NCI-H1092 (cell line): ENCODE measurements around the gene PRKD3.
"Not testable (repeated sequence)": the region's sequence is repeated elsewhere in the genome, so short reads cannot be mapped to it uniquely, and the experiment has no call there.

Experiments
- DNase-seq: peaks from one replicate; lab custom pipeline; 2025; lab: John Stamatoyannopoulos, UW

Gene PRKD3

GRCh38 chr2:37316181-37316580, 8.5 kb downstream of the PRKD3 start:
- DNase-seq = no peak

GRCh38 chr2:37315364-37315763, 9.3 kb downstream of the PRKD3 start:
- DNase-seq = no peak

- DNase-seq = no peak
Measured at GRCh38 chr2:37307500-37307899, 17.1 kb downstream of the PRKD3 start.

GRCh38 chr2:37306024-37306423, 18.6 kb downstream of the PRKD3 start:
- DNase-seq = peak; percentile 11

- DNase-seq = no peak
Measured at GRCh38 chr2:37302701-37303252, 21.9 kb downstream of the PRKD3 start.

- no peak for DNase-seq
Measured at GRCh38 chr2:37301408-37301807, 23.2 kb downstream of the PRKD3 start.

- no peak for DNase-seq
Measured at GRCh38 chr2:37300578-37300977, 24.1 kb downstream of the PRKD3 start.

GRCh38 chr2:37300146-37300545, 24.5 kb downstream of the PRKD3 start:
- DNase-seq = no peak

- DNase-seq = no peak
Measured at GRCh38 chr2:37297632-37298031, 27.0 kb downstream of the PRKD3 start.

- no peak for DNase-seq
Measured at GRCh38 chr2:37295469-37296073, 29.1 kb downstream of the PRKD3 start.

GRCh38 chr2:37294858-37295257, 29.8 kb downstream of the PRKD3 start:
- DNase-seq = not testable (repeated sequence)

GRCh38 chr2:37291680-37292079, 33.0 kb downstream of the PRKD3 start:
- no peak for DNase-seq

GRCh38 chr2:37287966-37288365, 36.7 kb downstream of the PRKD3 start:
- no peak for DNase-seq

GRCh38 chr2:37284381-37284780, 40.3 kb downstream of the PRKD3 start:
- no peak for DNase-seq

- DNase-seq = no peak
Measured at GRCh38 chr2:37283207-37283606, 41.4 kb downstream of the PRKD3 start.

- DNase-seq = no peak
Measured at GRCh38 chr2:37282746-37283145, 41.9 kb downstream of the PRKD3 start.

- DNase-seq = no peak
Measured at GRCh38 chr2:37281916-37282315, 42.7 kb downstream of the PRKD3 start.

- no peak for DNase-seq
Measured at GRCh38 chr2:37276291-37276690, 48.3 kb downstream of the PRKD3 start.
